Neural crest cell (in vitro differentiated cells): Measurements from ENCODE around the gene RNF144B. TPM values are rescaled to one million over a fixed set of nuclear protein-coding genes. Genes with fewer than 3 reads are reported as not detected.
A peak's percentile ranks its signal among the peaks of the same experiment; 100 is the strongest.

Experiments used
- DNase-seq: peaks from one replicate; pipeline ENCODE4 v3.0.0; 2021; ENCODE audit warnings: low read depth, mixed read lengths, low spot score
- H3K27ac Mint-ChIP-seq: one replicate; pipeline ENCODE4 v1.8.0; 2021; ENCODE audit warnings: mild to moderate bottlenecking, mixed read lengths; ENCODE audit not compliant: unreplicated experiment
- H3K27me3 Mint-ChIP-seq: 2 replicates; pipeline ENCODE4 v1.8.0; 2021; ENCODE audit warnings: low read depth, mild to moderate bottlenecking, mixed read lengths
- H3K36me3 Mint-ChIP-seq: 2 replicates; pipeline ENCODE4 v1.8.0; 2021; ENCODE audit warnings: low read depth, mild to moderate bottlenecking, mixed read lengths
- H3K4me1 Mint-ChIP-seq: 2 replicates; pipeline ENCODE4 v1.8.0; 2021; ENCODE audit warnings: mixed read lengths
- H3K4me3 Mint-ChIP-seq: one replicate; pipeline ENCODE4 v1.8.0; 2021; ENCODE audit warnings: mild to moderate bottlenecking, mixed read lengths
- H3K9me3 Mint-ChIP-seq: 2 replicates; pipeline ENCODE4 v1.8.0; 2021; ENCODE audit warnings: mixed read lengths
- CTCF ChIP-seq: fragments of 200-600 bp; sonication (generic); conservative IDR thresholded peaks from 2 replicates; pipeline ENCODE4 v1.5.0; 2021; ENCODE audit warnings: antibody characterized with exemption, mild to moderate bottlenecking
- total RNA-seq: library from RNA; stranded (reverse); gene quantifications from 2 replicates; pipeline ENCODE4 v1.2.1, GENCODE V29; 2021

Gene RNF144B
- total RNA-seq, 1 donor from 2014 or later: 0.23 TPM

GRCh38 chr6:18380158-18380836, 6.9 kb upstream of the RNF144B start:
- Mint-ChIP-seq H3K36me3 (no peaks in the 10 kb centered on the region), H3K4me1 (no peaks in the 10 kb centered on the region), H3K9me3 (peaks cover 4% of the 10 kb centered on the region), H3K27ac (peak overlapping the region; percentile 43), H3K27me3 (no peaks in the 10 kb centered on the region), H3K4me3 (no peak overlapping the region)
- TF ChIP-seq CTCF: no peak
- DNase-seq: no peak

GRCh38 chr6:18380851-18381250, 6.3 kb upstream of the RNF144B start:
- Mint-ChIP-seq H3K36me3 (no peaks in the 10 kb centered on the region), H3K27me3 (no peaks in the 10 kb centered on the region), H3K4me1 (no peaks in the 10 kb centered on the region), H3K27ac (no peak overlapping the region), H3K9me3 (peaks cover under 1% of the 10 kb centered on the region), H3K4me3 (no peak overlapping the region)
- no peak for DNase-seq
- no peak for TF ChIP-seq CTCF

- H3K27ac Mint-ChIP-seq: no peak overlapping the region
- H3K27me3 Mint-ChIP-seq: peaks cover 22% of the 10 kb centered on the region
- TF ChIP-seq CTCF: no peak
- H3K4me3 Mint-ChIP-seq: no peak overlapping the region
- H3K9me3 Mint-ChIP-seq: no peaks in the 10 kb centered on the region
- H3K36me3 Mint-ChIP-seq: no peaks in the 10 kb centered on the region
- H3K4me1 Mint-ChIP-seq: peaks cover 19% of the 10 kb centered on the region
- DNase-seq: no peak
Measured at GRCh38 chr6:18383441-18383840, 3.7 kb upstream of the RNF144B start.

- Mint-ChIP-seq H3K4me1 (peaks cover 19% of the 10 kb centered on the region), H3K4me3 (no peak overlapping the region), H3K36me3 (no peaks in the 10 kb centered on the region), H3K9me3 (no peaks in the 10 kb centered on the region), H3K27ac (no peak overlapping the region), H3K27me3 (peaks cover 33% of the 10 kb centered on the region)
- no peak for TF ChIP-seq CTCF
- no peak for DNase-seq
Measured at GRCh38 chr6:18384621-18385020, 2.5 kb upstream of the RNF144B start.

GRCh38 chr6:18386298-18386976, 713 bp upstream of the RNF144B start:
- H3K9me3 Mint-ChIP-seq: no peaks in the 10 kb centered on the region
- no peak for TF ChIP-seq CTCF
- H3K4me3 Mint-ChIP-seq: peak overlapping the region; percentile 88
- peaks cover 42% of the 10 kb centered on the region for H3K27me3 Mint-ChIP-seq
- no peaks in the 10 kb centered on the region for H3K36me3 Mint-ChIP-seq
- peaks cover 19% of the 10 kb centered on the region for H3K4me1 Mint-ChIP-seq
- no peak overlapping the region for H3K27ac Mint-ChIP-seq
- DNase-seq: no peak
